HCT116 (cell line): ENCODE results near the gene PTHLH. TPM values are rescaled to one million over a fixed set of nuclear protein-coding genes. Genes with fewer than 3 reads are reported as not detected.

Source experiments
- ATAC-seq: fragments of 200-7000 bp; cut with Tn5 transposase; 2 replicates; pipeline ENCODE4 v1.9.1; 2020; ENCODE audit warnings: mild to moderate bottlenecking, moderate library complexity
- BruUV-seq: library from RNA; stranded (reverse); fragments of 400-500 nt; replicated peaks from 2 replicates; lab custom pipeline; 2021; lab: Mats Ljungman, UMichigan
- CTCF ChIA-PET: fragments of 300-600 bp; sonication (Branson Sonifier 250); formaldehyde crosslinking; loops from one replicate; lab custom pipeline; 2021; ENCODE audit warnings: antibody characterized with exemption; lab: Charles Lee
- POLR2A ChIA-PET: fragments of 300-600, 350-600 bp; sonication (Branson Sonifier 250); formaldehyde crosslinking; loops from one replicate; lab custom pipeline; 2021; ENCODE audit warnings: antibody characterized with exemption; lab: Charles Lee
- RAD21 ChIA-PET, 2 experiments: fragments of 300-600 bp; sonication (Branson Sonifier 250); formaldehyde crosslinking; loops; one replicate each; lab custom pipeline; 2023; ENCODE audit warnings: low total read pairs in 2 of 2; ENCODE audit not compliant: uncharacterized antibody in 2 of 2, unreplicated experiment in 2 of 2, low non-redundant PET in 1 of 2; lab: Charles Lee
- DNase-seq: peaks from one replicate; pipeline ENCODE4 v3.0.0-alpha.2; 2010; ENCODE audit warnings: low read depth, low spot score
- H2AFZ ChIP-seq: fragments of 200-600 bp; shearing (Covaris generic), sonication (generic); 2 replicates; pipeline ENCODE4 v1.6.1; 2017; ENCODE audit warnings: low read depth, mixed run types, mixed read lengths, antibody characterized with exemption, low read length; ENCODE audit not compliant: poor library complexity, severe bottlenecking
- H3K27ac ChIP-seq: 2 replicates; pipeline ENCODE4 v1.5.1; 2012; ENCODE audit warnings: low read depth, low read length
- H3K27me3 ChIP-seq: fragments of 200-600 bp; sonication (generic); 2 replicates; pipeline ENCODE4 v1.6.1; 2016; ENCODE audit warnings: mixed run types, low read length, mixed read lengths; ENCODE audit not compliant: insufficient read depth
- H3K36me3 ChIP-seq, 2 experiments: fragments of 200-500 bp in 1 of 2; fragments of 200-600 bp in 1 of 2; sonication (Bioruptor generic) in 1 of 2; sonication (generic) in 1 of 2; 2 replicates each; pipeline versions ENCODE4 v1.5.1 to v1.6.1; 2014 to 2016; ENCODE audit warnings: low read length in 2 of 2, inconsistent platforms in 1 of 2, mixed read lengths in 1 of 2, mixed run types in 1 of 2; ENCODE audit not compliant: insufficient read depth in 2 of 2, control insufficient read depth in 1 of 2
- H3K4me1 ChIP-seq, 2 experiments: fragments of 200-600 bp in 1 of 2; sonication (generic) in 1 of 2; 2 replicates each; pipeline versions ENCODE4 v1.5.1 to v1.6.1; 2012 to 2017; ENCODE audit warnings: low read length in 2 of 2, inconsistent platforms in 1 of 2, mild to moderate bottlenecking in 1 of 2, mixed read lengths in 1 of 2, mixed run types in 1 of 2, moderate library complexity in 1 of 2; ENCODE audit not compliant: insufficient read depth in 2 of 2, control insufficient read depth in 1 of 2
- H3K4me2 ChIP-seq: fragments of 200-600 bp; sonication (generic); 2 replicates; pipeline ENCODE4 v1.6.1; 2017; ENCODE audit warnings: mixed run types, low read length, mixed read lengths
- H3K4me3 ChIP-seq, 2 experiments: fragments of 200-600 bp in 1 of 2; sonication (generic) in 1 of 2; replicated peaks in 1 of 2; 2 replicates each; pipeline ENCODE4 v1.5.1; 2011 to 2016; ENCODE audit warnings: low read length in 2 of 2, control low read depth in 1 of 2, low read depth in 1 of 2, mild to moderate bottlenecking in 1 of 2, mixed read lengths in 1 of 2, mixed run types in 1 of 2
- H3K79me2 ChIP-seq: fragments of 200-600 bp; sonication (generic); 2 replicates; pipeline ENCODE4 v1.6.1; 2017; ENCODE audit warnings: mild to moderate bottlenecking, mixed run types, low read length, moderate library complexity, mixed read lengths; ENCODE audit not compliant: insufficient read depth
- H3K9ac ChIP-seq: fragments of 200-600 bp; sonication (generic); 2 replicates; pipeline ENCODE4 v1.6.1; 2016; ENCODE audit warnings: low read length, mixed read lengths
- H3K9me2 ChIP-seq: fragments of 200-600 bp; sonication (generic), shearing (Covaris generic); 2 replicates; pipeline ENCODE4 v1.6.1; 2017; ENCODE audit warnings: mixed run types, mild to moderate bottlenecking, moderate library complexity; ENCODE audit not compliant: insufficient read depth
- H3K9me3 ChIP-seq, 2 experiments: fragments of 200-500 bp in 1 of 2; fragments of 200-600 bp in 1 of 2; sonication (Bioruptor generic) in 1 of 2; sonication (generic) in 1 of 2; 2 replicates each; pipeline ENCODE4 v1.6.1; 2014 to 2017; ENCODE audit warnings: low read length in 2 of 2, mixed read lengths in 2 of 2, inconsistent platforms in 1 of 2, low read depth in 1 of 2, mild to moderate bottlenecking in 1 of 2, mixed run types in 1 of 2, moderate library complexity in 1 of 2; ENCODE audit not compliant: control insufficient read depth in 1 of 2, insufficient read depth in 1 of 2
- H4K20me1 ChIP-seq: fragments of 200-600 bp; sonication (generic), shearing (Covaris generic); 2 replicates; pipeline ENCODE4 v1.6.1; 2017; ENCODE audit warnings: mixed run types, mild to moderate bottlenecking, moderate library complexity; ENCODE audit not compliant: insufficient read depth
- CBX3 ChIP-seq: IDR thresholded peaks from 2 replicates; pipeline ENCODE4 v1.6.1; 2012; ENCODE audit warnings: low read depth
- CEBPB ChIP-seq: IDR thresholded peaks from 2 replicates; pipeline ENCODE4 v1.6.1; 2012; ENCODE audit warnings: low read depth
- EGR1 ChIP-seq: IDR thresholded peaks from 2 replicates; pipeline ENCODE4 v1.6.1; 2012; ENCODE audit warnings: low read depth
- ELF1 ChIP-seq: IDR thresholded peaks from 2 replicates; pipeline ENCODE4 v1.6.1; 2012; ENCODE audit warnings: low read depth, borderline replicate concordance
- EZH2 ChIP-seq: fragments of 200-600 bp; sonication (generic); IDR thresholded peaks from 2 replicates; pipeline ENCODE4 v1.6.1; 2017; ENCODE audit warnings: antibody characterized with exemption, mixed run types
- FOSL1 ChIP-seq: IDR thresholded peaks from 2 replicates; pipeline ENCODE4 v1.6.1; 2012; ENCODE audit warnings: low read depth
- JUND ChIP-seq: IDR thresholded peaks from 2 replicates; pipeline ENCODE4 v1.6.1; 2012
- POLR2A ChIP-seq: IDR thresholded peaks from 2 replicates; pipeline ENCODE4 v1.7.0; 2011; ENCODE audit warnings: borderline replicate concordance; ENCODE audit not compliant: insufficient read depth, insufficient read length; ENCODE audit errors: extremely low read depth
- RAD21 ChIP-seq: IDR thresholded peaks from 2 replicates; pipeline ENCODE4 v1.6.1; 2012; ENCODE audit warnings: low read depth, mild to moderate bottlenecking
- SIN3A ChIP-seq: IDR thresholded peaks from 2 replicates; pipeline ENCODE4 v1.6.1; 2012; ENCODE audit warnings: low read depth
- SRF ChIP-seq: IDR thresholded peaks from 2 replicates; pipeline ENCODE4 v1.6.1; 2012; ENCODE audit warnings: low read depth
- YY1 ChIP-seq: IDR thresholded peaks from 2 replicates; pipeline ENCODE4 v1.6.1; 2011; ENCODE audit warnings: low read length, low read depth, moderate library complexity, mild to moderate bottlenecking; ENCODE audit not compliant: insufficient replicate concordance; ENCODE audit errors: extremely low read depth
- ZNF274 ChIP-seq: fragments of 200-500 bp; sonication (Bioruptor generic); IDR thresholded peaks from 2 replicates; pipeline ENCODE4 v1.6.1; 2014; ENCODE audit warnings: mild to moderate bottlenecking, low read depth, low read length, inconsistent platforms
- intact Hi-C: fragments of 100-400 bp; cut with micrococcal nuclease; formaldehyde crosslinking; loops from 2 replicates; pipeline ENCODE4 v1.10.0; 2022
- total RNA-seq: library from RNA; stranded (reverse); gene quantifications from one replicate; pipeline ENCODE4 v1.2.1, GENCODE V29; 2021; ENCODE audit not compliant: unreplicated experiment
- TF ChIP-seq, protein P1 (sequence below): IDR thresholded peaks from 2 replicates; pipeline ENCODE4 v1.6.1; 2012
- TF ChIP-seq, protein P2 (sequence below), 3 experiments: fragments of 200-600 bp in 1 of 3; sonication (generic) in 1 of 3; IDR thresholded peaks in 2 of 3; conservative IDR thresholded peaks in 1 of 3; 2 replicates each; pipeline ENCODE4 v1.5.1; 2012 to 2017; ENCODE audit warnings: low read depth in 2 of 3, low read length in 2 of 3, antibody characterized with exemption in 1 of 3, borderline replicate concordance in 1 of 3, control low read depth in 1 of 3, mild to moderate bottlenecking in 1 of 3, mixed read lengths in 1 of 3, mixed run types in 1 of 3, moderate library complexity in 1 of 3; ENCODE audit not compliant: insufficient read depth in 1 of 3
- TF ChIP-seq, protein P3 (sequence below): IDR thresholded peaks from 2 replicates; pipeline ENCODE4 v1.6.1; 2012
- TF ChIP-seq, protein P4 (sequence below): IDR thresholded peaks from 2 replicates; pipeline ENCODE4 v1.6.1; 2012; ENCODE audit warnings: low read depth

PTHLH gene
- total RNA-seq, 1 experiment from 2014 or later, result not detected

DNA sequence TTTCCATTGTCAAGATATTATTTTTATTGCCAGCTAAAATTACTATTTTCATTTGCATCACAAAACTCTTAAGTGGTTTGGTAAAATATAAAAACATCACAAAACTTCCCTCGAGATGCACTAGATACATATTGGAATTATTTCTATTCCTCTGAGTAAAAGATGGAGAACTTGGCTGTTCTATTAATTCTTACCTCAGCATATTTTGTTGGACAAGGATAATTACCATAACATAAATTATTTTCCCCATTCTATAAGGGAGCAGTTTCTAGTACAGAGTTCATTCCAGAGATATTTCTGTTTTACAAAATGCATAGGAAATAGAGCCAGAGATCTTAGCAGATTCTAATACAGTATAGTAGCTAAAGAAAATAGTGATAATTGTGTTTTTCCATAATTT, 42.6 kb upstream of the PTHLH start:
- H3K36me3 ChIP-seq, result no peaks in the 10 kb centered on the region
- no peak overlapping the region for H3K4me3 ChIP-seq
- H3K4me2 ChIP-seq, result no peak overlapping the region
- BruUV-seq, result no TSS peak
- no peaks in the 10 kb centered on the region for H3K79me2 ChIP-seq
- H3K27ac ChIP-seq, result no peak overlapping the region
- H4K20me1 ChIP-seq, result no peaks in the 10 kb centered on the region
- DNase-seq (no peak), ATAC-seq (no peak)
- no peak overlapping the region for H3K9ac ChIP-seq
- no peaks in the 10 kb centered on the region for H3K27me3 ChIP-seq
- H3K9me2 ChIP-seq, result no peaks in the 10 kb centered on the region
- intact Hi-C loops, result no loop called here
- no peak overlapping the region for H2AFZ ChIP-seq
- H3K9me3 ChIP-seq, result no peaks in the 10 kb centered on the region
- POLR2A ChIA-PET, result no interaction called here
- CTCF ChIA-PET, result no interaction called here
- RAD21 ChIA-PET, result no interaction called here
- H3K4me1 ChIP-seq, result no peaks in the 10 kb centered on the region
- TF ChIP-seq CEBPB (no peak), SIN3A (no peak)

DNA sequence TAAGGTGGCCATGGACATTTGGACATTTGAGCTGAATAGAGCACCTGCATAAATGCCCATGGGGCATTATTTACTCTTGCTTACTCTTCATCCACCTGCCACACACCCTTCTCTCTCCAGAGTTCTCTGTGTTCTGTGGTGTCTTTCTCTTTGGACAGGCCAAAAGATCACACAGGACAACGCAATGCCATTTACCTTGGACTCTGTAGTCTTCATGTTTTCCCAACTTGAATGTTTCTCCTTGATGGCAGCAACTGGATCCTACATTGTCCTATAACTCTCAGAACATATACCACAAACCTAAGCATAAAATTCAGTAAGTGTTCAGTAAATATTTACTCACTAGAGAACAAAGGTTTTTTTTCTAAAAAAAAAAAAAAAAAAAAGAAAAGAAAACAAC, 41.7 kb upstream of the PTHLH start:
- DNase-seq (no peak), ATAC-seq (no peak)
- Histone ChIP-seq H3K27me3 (no peaks in the 10 kb centered on the region), H2AFZ (no peak overlapping the region), H3K9ac (no peak overlapping the region), H3K79me2 (no peaks in the 10 kb centered on the region), H3K9me2 (no peaks in the 10 kb centered on the region), H3K4me1 (no peaks in the 10 kb centered on the region), H3K36me3 (no peaks in the 10 kb centered on the region), H3K27ac (no peak overlapping the region), H3K4me2 (no peak overlapping the region), H4K20me1 (no peaks in the 10 kb centered on the region), H3K9me3 (no peaks in the 10 kb centered on the region), H3K4me3 (no peak overlapping the region)
- BruUV-seq, result no TSS peak
- RAD21 ChIA-PET, result no interaction called here
- intact Hi-C loops, result no loop called here
- POLR2A ChIA-PET, result no interaction called here
- CTCF ChIA-PET, result no interaction called here
- TF ChIP-seq FOSL1 (no peak), RAD21 (no peak), YY1 (no peak), SIN3A (no peak), EZH2 (no peak), ZNF274 (no peak), CEBPB (no peak), POLR2A (no peak), SRF (no peak), JUND (no peak), CBX3 (no peak), EGR1 (no peak), ELF1 (no peak)
- TF ChIP-seq, protein P1, sequence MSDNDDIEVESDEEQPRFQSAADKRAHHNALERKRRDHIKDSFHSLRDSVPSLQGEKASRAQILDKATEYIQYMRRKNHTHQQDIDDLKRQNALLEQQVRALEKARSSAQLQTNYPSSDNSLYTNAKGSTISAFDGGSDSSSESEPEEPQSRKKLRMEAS, result no peak
- TF ChIP-seq, protein P2, sequence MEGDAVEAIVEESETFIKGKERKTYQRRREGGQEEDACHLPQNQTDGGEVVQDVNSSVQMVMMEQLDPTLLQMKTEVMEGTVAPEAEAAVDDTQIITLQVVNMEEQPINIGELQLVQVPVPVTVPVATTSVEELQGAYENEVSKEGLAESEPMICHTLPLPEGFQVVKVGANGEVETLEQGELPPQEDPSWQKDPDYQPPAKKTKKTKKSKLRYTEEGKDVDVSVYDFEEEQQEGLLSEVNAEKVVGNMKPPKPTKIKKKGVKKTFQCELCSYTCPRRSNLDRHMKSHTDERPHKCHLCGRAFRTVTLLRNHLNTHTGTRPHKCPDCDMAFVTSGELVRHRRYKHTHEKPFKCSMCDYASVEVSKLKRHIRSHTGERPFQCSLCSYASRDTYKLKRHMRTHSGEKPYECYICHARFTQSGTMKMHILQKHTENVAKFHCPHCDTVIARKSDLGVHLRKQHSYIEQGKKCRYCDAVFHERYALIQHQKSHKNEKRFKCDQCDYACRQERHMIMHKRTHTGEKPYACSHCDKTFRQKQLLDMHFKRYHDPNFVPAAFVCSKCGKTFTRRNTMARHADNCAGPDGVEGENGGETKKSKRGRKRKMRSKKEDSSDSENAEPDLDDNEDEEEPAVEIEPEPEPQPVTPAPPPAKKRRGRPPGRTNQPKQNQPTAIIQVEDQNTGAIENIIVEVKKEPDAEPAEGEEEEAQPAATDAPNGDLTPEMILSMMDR (IDR thresholded peaks at IDR 0.05 in 2 of 3, conservative IDR thresholded peaks at IDR 0.05 in 1 of 3; ENCODE audit: borderline replicate concordance in 1 of 3, insufficient read depth in 1 of 3, low read depth in 2 of 3, low read length in 2 of 3), result no peak
- TF ChIP-seq, protein P3, sequence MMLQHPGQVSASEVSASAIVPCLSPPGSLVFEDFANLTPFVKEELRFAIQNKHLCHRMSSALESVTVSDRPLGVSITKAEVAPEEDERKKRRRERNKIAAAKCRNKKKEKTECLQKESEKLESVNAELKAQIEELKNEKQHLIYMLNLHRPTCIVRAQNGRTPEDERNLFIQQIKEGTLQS, result no peak
- TF ChIP-seq, protein P4, sequence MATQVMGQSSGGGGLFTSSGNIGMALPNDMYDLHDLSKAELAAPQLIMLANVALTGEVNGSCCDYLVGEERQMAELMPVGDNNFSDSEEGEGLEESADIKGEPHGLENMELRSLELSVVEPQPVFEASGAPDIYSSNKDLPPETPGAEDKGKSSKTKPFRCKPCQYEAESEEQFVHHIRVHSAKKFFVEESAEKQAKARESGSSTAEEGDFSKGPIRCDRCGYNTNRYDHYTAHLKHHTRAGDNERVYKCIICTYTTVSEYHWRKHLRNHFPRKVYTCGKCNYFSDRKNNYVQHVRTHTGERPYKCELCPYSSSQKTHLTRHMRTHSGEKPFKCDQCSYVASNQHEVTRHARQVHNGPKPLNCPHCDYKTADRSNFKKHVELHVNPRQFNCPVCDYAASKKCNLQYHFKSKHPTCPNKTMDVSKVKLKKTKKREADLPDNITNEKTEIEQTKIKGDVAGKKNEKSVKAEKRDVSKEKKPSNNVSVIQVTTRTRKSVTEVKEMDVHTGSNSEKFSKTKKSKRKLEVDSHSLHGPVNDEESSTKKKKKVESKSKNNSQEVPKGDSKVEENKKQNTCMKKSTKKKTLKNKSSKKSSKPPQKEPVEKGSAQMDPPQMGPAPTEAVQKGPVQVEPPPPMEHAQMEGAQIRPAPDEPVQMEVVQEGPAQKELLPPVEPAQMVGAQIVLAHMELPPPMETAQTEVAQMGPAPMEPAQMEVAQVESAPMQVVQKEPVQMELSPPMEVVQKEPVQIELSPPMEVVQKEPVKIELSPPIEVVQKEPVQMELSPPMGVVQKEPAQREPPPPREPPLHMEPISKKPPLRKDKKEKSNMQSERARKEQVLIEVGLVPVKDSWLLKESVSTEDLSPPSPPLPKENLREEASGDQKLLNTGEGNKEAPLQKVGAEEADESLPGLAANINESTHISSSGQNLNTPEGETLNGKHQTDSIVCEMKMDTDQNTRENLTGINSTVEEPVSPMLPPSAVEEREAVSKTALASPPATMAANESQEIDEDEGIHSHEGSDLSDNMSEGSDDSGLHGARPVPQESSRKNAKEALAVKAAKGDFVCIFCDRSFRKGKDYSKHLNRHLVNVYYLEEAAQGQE, result no peak
